ENCODE data around the gene SLC25A42.
"Not testable (repeated sequence)": the region's sequence is repeated elsewhere in the genome, so short reads cannot be mapped to it uniquely, and the experiment has no call there.

Gene SLC25A42

DNA sequence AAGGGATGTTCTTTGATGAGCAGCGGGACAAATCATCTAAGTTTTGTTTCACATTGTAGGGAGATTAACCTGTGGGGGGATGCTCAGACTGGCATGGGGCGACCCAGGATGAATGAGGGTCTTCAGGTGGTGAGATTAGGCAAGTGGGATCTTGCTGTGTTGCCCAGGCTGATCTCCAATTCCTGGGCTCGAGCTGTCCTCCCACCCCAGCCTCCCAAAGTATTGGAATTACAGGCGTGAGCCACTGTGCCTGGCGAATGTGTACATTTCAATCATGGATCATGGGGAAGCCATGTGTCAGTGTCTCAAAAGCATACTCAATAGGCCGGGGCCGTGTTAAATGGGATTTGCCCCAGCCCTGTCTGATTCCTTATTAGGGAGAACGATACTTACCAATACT lies 8.1 kb downstream of the SLC25A42 start:
- no peak for DNase-seq

DNA sequence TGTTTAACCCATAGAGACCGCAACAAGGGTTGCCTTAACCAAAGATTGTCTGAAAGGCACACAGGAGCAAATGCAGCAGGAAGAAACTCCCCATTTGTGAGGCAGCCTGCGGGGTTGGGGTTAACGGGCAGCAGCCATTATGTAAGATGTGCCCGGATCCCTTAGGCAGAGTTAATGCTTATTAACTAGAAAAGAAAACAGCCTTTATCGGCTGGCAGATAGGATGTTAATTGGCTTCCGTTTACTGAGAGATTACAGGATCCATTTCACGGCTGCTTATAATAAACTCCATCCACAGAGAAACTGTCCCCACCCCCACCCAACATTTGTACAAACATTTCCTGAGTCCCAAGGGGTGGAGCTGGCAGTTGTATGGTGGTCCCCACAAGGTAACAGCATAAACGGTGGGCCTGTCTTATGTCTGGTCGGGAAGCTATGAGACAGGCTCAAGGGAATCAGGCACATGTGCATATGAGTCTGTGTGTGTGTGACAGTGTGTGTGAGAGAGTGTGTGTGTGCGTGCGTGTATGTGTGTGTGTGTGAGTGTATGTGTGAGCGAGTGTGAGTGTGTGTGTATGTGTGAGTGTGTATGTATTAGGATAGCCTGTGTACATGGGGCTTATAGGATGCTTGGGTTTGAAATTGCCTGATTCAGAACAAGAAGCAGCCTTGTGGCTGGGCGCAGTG lies 10.5 kb downstream of the SLC25A42 start:
- DNase-seq, result no peak

DNA sequence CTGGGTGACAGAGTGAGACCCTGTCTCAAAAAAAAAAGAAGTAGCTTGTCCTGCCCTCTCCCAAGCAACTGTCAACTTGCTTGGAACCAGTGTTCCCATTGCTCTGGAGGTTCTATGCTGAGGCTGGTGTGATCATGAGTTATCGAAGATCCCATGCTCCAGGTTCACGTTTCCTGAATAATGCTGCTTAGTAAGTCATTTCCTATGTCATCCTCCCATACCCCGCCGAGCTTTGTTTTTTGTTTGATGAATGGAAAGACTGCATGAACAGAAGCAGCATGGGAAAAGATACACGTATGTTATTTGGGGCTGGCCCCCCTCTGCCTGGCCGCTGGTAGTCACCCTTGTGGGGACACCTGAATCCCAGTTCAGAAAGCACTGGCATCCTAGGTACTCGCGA lies 11.3 kb downstream of the SLC25A42 start:
- no peak for DNase-seq

DNA sequence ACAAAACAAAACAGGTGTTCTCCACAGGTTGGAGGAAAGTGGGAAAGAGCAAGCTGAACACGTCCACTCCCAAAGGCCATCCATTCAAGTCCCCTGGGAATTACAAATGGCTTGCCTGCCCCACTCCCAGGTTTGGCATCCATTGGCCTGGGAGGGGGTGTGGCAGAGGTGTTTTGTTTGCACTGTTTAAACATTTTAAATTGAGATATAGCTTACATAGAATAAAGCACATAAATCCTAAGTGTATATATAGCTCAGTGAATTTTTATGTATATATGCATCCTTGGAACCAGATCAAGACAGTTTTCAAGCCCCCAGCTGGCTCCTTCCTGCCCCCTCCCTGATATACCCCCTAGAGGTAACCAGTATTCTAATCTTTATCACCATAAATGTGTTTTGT lies 12.7 kb downstream of the SLC25A42 start:
- DNase-seq, result no peak

DNA sequence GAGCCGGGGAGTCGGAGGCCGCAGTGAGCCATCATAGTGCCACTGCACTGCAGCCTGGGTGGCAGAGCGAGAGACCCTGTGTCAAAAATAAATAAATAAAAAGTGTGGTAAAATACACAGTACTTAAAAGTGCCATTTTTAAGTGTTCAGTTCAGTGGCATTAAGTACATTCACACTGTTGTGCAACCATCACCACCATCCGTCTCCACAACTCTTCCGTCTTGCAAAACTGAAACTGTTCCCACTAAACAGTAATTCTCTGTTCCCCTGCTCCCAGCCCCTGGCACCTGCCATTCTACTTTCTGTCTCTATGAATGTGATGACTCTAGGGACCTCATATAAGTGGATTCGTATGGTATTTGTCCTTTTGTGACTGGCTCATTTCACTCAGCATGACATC lies 13.3 kb downstream of the SLC25A42 start:
- DNase-seq, result no peak

DNA sequence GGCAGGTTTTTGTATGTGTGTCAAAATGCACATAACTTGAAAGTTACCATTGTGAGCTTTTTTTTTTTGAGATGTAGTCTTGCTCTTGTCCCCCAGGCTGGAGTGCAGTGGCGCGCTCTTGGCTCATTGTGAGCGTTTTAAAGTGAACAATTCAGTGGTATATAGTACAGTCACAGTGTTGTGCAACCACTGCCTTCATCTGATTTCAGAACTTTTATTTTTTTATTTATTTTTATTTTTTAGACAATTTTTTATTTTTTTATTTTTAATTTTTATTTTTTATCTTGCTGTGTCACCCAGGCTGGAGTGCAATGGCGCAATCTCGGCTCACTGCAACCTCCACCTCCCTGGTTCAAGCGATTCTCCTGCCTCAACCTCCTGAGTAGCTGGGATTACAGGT lies 15.0 kb downstream of the SLC25A42 start:
- DNase-seq, result no peak

DNA sequence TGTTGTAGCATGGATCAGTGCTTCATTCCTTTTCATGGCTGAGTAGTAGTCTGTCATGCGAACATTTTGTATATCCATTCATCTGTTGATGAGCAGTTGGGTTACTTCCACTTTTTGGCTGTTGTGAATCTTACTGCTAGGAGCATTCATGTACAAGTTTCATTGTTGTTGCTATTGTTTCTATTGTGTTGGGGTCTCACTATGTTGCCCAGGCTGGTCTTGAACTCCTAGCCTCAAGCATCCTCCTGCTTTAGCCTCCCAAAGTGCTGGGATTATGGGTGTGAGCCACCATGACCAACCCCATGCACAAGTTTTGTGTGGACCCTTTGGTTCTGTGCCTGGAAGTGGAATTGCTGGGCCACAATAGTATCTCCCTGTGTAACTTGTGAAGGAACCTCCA lies 15.8 kb downstream of the SLC25A42 start:
- DNase-seq, result no peak

DNA sequence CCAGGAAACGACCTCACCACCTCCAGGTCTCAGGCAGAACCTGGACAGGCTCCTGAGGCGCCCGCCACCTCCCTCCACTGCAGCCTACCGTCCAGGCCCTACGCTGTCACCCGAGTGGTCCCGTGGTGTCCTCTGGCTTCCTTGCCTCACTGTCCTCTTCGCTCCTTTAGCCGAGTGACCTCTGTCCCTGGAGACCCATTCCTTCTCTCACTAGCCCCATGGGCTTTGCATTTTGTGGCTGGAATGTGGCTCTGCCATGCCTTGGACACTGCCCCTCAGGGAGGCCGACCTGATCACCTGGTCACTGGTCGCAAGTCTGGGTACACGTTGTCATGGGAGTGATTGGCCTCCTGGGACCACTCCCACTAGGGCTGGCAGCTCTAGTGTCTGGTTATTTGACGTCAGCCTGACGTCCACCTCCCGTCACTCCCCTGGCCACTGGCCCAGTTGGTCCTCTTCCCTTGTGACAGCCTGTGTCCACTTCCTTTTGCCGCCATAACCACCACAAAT lies 17.9 kb downstream of the SLC25A42 start:
- no peak for DNase-seq

DNA sequence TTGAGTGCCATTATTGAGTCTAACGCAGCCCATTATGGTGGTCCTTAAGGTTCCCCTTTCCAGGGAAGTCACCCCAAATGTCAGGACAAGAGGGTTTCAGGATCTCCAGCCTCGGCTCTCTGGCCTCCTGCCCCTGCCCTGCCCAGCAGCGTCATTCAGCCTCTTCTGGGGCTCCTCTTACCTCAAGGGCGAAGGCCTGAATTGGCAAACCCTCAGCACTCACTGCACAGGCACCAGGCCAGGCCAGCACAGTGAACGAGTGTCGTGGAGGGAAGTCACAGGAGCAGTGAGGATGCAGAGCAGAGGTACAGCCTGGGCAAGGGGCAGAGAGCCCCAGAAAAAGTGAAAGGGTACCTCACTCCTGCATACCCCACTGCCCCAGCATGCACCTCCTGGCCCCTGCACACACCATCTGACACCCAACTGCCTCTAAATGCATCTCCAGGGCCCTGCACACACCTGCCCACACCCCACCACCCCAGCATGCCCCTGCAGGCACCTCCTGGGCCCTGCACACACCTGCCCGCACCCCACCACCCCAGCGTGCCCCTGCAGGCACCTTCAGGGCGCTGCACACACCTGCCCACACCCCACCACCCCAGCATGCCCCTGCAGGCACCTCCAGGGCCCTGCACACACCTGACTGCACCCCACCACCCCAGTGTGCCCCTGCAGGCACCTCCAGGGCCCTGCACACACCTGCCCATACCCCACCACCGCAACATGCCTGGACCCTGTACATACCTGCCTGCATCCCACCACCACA lies 19.8 kb downstream of the SLC25A42 start:
- no peak for DNase-seq

DNA sequence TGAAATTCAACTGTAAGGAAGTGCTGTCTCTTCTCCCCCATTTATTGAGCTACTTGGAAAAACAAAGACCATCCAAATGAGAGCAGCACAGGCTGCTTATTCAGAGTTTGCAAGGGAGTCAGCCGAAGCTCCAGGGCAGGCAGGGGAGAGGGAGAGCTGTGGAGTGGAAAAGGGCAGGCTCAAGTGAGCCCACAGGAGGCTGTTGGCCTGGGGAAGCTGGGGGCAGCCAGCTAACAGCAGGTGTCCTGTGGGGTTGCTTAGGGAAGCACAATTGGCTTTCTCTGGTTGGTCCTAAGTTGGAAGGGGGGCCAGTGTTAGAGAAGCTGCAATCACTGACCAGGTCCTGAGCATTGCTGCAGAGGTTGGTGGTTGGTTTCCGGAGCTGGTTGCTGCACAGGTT lies 23.9 kb downstream of the SLC25A42 start:
- DNase-seq, result no peak

DNA sequence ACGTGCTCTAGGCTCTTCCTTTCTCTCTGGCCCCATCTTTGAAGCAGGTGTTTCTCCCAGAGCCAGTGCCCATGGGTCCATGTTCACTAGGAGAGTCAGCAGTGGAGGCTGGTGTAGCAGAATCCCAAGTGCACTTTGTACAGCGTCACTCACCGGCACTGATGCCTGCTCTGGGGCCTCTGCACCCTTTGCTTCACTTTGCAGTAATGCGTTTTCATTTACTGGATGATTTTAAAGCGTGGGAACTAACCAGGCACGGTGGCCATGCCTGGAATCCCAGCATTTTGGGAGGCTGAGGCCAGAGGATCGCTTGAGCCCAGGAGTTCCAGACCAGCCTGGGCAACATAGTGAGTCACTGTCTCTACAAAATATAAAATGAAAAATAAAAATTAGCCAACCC lies 30.7 kb downstream of the SLC25A42 start:
- DNase-seq, result no peak

DNA sequence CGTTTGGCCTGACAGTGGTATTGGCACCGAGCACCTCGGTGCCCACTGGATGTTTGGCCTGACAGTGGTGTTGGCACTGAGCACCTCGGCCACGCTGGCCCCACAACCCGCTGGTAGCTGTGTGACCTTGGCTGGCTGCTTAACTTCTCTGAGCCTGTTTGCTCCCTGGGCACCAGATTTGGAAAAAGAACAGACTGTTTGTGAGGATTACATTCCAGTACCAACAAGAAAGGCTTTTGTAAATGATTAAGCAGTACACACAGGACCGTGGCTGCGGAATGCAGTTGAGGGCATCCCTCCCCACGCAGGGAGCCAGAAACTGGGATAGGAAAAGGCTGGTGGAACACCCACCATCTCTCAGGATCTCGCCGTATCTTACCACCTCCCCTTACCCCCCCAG lies 31.9 kb downstream of the SLC25A42 start:
- no peak for DNase-seq

DNA sequence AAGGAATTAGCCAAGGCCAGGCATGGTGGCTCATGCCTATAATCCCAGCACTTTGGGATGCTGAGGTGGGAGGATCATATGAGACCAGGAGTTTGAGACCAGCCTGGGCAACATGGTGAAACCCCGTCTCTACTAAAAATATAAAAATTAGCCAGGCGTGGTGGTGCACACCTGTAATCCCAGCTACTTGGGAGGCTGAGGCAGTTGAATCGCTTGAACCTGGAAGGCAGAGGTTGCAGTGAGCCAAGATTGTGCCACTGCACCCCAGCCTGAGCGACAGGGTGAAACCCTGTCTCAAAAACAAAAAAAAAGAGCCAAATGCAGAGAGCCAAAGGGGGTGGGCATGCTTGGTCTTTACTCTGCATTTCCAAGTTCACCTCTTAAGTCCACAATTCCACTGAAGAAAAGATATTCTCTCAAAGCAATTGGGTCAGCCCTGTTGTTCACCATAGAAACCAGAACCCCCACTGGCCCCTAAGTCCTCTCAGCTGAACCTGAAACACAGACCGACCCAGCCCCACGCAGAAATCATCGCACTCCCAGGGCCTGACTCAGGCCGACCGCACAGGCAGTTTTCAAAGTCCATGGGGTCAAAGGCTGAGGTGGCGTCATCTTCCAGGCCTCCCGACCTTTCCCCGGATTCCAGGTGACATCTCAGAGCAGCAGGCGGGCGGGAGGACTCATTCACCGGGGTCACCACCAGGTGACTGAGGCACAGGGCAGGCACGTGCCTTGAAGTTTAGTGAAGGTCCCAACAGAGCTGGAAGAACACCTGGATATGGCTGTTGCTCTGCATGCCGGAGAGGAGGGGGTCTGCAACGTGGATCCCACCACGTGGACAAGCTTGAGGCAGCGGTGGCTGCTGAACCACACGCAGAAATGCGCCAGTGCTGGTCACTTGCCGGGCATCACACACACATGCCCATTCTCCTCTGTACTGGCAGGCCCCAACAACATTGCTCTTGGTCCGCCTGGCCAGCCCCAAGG lies 33.1 kb downstream of the SLC25A42 start:
- no peak for DNase-seq

DNA sequence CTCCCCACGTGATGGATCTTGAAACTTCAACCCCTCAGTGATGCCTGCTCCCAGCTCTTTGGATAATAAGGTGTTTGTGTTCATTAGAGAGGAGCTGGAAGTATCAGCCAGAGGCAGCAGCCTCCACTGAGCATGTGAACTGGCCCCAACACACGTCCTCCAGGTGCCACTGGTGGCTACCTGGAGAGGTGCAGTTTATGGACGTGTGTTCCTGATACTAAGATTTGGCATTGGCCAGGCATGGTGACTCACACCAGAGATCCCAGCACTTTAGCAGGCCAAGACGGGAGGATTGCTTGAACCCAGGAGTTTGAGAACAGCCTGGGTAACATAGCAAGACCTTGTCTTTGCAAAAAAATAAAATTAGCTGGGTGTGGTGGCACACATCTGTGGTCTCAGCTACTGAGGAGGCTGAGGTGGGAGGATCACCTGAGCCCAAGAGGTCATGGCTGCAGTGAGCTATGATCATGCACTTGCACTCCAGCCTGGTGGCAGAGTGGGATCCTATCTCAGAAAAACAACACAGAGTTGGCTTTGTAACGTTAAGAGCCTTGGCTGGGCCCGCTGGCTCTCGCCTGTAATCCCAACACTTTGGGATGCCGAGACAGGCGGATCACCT lies 34.4 kb downstream of the SLC25A42 start:
- no peak for DNase-seq

DNA sequence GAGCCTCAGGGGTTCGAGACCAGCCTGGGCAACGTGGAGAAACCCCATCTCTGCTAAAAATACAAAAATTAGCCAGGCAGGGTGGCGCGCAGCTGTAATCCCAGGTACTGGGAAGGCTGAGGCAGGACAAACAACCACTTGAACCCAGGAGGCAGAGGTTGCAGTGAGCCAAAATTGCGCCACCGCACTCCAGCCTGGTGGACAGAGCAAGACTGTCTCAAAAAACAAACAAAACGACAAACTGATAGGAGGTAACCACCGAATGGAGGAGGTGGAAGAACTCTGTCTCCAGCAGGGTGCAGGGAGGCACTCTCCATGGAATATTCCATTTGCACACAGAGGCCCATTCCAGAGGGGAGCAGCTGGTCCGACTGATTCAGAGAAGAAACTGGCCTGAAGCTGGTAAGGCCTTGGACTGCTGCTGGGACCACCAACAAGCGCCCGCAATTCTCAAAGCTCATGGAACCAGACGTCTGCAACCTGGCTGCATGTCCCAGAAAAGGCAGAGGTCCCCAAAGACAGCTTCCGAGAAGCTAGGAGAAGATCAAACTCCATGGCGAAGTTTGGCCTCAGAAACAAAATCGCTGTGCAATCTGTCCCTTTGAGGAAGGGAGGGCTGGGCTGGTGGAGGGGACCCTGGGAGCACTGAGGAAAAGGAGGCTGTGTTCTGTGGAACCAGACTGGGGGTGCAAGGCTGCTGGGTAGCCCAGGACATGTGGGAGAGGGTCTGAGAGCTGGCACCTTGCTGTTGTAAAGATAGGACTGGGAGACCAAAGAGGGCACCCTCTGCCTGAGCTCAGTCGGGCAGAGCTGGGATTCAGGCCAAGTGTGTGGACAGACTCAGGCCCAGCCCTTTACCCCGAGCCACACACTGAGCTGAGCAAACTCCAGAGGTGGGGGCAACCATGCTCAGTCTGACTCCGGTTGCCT lies 35.2 kb downstream of the SLC25A42 start:
- DNase-seq, result no peak

DNA sequence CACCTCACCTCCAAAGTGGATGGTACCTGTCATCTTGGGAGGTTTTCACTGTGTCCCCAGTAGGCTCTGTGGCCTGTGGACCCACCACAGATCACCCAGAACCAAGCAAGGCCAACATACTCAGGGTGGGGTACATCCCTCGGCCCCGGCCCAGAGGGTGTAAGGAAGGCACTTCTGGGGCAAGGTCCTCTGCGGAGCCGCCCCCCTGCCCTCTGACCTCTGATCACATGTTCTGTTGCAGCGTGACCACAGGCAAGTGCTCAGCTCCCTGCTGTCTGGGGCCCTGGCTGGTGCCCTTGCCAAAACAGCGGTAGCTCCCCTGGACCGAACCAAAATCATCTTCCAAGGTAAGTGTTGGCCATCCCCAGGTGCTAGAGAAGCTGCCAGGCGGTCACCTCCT lies 37.7 kb downstream of the SLC25A42 start:
- no peak for DNase-seq

DNA sequence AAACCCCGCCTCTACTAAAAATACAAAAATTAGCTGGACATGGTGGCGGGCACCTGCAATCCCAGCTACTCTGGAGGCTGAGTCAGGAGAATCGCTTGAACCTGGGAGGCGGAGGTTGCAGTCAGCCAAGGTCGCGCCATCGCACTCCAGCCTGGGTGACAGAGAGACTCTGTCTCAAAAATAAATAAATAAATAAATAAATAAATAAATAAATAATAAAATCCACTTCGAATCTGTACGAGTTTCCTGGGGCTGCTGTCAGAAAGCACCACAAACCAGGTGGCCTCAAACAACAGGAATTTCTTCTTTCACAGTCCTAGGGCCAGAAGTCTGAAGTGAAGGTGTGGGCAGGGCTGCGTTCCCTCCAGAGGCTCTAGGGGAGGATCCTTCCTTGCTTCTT lies 38.8 kb downstream of the SLC25A42 start:
- not testable (repeated sequence) for DNase-seq

DNA sequence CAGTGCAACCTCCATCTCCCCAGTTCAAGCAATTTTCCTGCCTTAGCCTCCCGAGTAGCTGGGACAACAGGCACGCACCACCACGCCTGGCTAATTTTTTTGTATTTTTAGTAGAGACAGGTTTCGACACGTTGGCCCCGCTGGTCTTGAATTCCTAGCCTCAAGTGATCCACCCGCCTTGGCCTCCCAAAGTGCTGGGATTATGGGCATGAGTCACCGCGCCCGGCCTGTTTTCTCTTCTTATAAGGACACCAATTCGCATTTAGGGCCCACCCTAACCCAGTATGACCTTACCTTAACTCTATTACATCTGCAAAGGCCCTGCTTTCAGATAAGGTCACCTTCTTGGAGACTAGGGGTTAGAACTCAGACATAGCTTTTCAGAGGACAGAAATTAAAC lies 39.4 kb downstream of the SLC25A42 start:
- DNase-seq, result no peak

DNA sequence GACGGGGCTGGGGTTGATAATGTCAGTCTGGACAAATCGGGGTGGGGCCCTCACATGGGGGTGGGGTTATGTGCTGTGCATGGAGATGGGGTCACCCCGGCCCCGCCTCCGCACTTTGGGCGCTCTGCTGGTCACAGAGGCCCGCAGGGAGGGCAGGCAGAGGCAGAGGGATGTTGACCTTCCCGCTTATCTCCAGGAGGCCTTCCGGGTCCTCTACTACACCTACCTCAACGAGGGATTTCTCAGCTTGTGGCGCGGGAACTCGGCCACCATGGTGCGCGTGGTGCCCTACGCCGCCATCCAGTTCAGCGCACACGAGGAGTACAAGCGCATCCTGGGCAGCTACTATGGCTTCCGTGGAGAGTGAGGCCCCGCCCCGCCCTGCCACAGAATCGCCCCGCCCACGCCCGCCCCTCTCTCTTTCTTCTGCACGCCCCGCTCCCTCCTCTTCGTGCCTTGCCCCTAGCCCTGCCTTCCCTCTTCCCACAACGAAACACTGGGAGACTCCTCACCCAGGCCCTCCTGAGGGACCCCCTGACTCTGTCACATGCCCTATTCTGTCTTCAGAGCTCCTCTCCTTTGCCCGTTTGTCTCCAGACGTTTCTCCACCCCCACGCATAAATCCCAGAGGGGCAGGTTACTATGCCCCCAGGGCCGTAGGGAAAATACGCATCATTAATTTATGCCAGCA lies 41.7 kb downstream of the SLC25A42 start:
- no peak for DNase-seq

DNA sequence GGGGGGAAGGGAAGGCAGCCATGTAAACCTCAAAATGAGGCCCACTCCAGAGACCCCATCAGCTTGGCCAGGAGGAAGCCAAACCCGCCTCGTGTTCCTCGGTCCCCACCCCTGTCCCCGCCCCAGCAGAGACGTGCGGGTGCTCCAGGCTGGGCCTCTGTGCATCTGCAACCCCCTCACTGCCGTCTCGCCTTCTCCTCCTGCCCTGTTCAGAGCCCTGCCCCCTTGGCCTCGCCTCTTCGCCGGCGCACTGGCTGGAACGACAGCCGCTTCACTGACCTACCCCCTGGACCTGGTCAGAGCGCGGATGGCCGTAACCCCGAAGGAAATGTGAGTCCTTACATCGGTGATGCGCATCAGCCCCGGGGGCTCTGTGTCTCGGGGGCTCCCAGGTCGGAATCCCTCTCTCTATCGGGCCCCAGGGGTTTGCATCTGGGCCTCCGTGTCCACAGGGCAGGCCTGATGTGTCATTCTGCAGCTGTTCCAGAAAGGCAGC lies 42.3 kb downstream of the SLC25A42 start:
- DNase-seq, result no peak

DNA sequence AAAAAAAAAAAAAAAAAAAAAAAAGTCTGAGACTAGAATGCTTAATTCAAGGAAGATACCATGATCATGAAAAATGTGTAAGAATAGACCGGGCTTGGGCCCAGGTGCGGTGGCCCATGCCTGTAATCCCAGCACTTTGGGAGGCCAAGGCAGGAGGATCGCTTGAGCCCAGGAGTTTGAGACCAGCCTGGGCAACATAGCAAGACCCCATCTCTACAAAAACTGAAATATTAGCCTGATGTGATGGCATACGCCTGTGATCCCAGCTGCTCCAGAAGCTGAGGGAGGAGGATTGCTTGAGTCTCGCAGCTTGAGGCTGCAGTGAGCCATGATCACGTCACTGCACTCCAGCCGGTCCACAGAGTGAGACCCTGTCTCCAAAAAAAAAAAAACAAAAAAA lies 43.1 kb downstream of the SLC25A42 start:
- not testable (repeated sequence) for DNase-seq

All from NCI-H2081 treated with DMSO at 0.1 percent for 48 hours (cell line).